ENCODE measurements around the gene ATP10B. TPM values are rescaled to one million over a fixed set of nuclear protein-coding genes. Genes with fewer than 3 reads are reported as not detected.

The ATP10B gene
- total RNA-seq, 1 donor from 2014 or later = not detected

- DNase-seq (no peak), ATAC-seq (no peak)
- H3K27ac ChIP-seq = no peak overlapping the region
- TF ChIP-seq CTCF (IDR thresholded peaks at IDR 0.05) = no peak
- intact Hi-C loops (cut with DNase I) = no loop called here
- H3K4me1 ChIP-seq = no peaks in the 10 kb centered on the region
- no peaks in the 10 kb centered on the region for H3K9me3 ChIP-seq
- H3K4me3 ChIP-seq = no peak overlapping the region
- no peaks in the 10 kb centered on the region for H3K27me3 ChIP-seq
- no peaks in the 10 kb centered on the region for H3K36me3 ChIP-seq
Measured at GRCh38 chr5:160537940-160538339, 314.1 kb downstream of the ATP10B start.

DNA sequence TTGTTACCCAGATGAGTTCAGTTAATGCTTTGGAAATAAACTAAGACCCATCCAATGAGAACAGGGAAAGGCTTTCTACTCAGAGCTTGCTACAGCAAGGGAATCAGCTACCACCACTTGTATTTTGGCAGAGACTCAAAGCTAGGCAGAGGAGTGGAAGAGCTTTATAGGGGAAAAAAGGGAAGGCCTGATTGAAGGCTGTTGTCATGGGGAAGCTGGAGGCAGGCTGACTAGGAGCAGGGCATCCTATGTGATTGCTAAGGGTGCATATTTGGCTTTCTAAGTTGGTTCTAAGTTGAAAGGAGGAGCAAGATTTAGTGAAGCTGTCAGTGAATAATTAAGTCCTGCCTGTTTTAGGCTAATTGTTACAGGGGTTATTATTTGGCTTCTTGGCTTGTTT, 314.9 kb downstream of the ATP10B start:
- ATAC-seq (no peak), DNase-seq (no peak)
- no peaks in the 10 kb centered on the region for H3K36me3 ChIP-seq
- no peak for TF ChIP-seq CTCF (IDR thresholded peaks at IDR 0.05)
- intact Hi-C loops (cut with DNase I) = no loop called here
- no peak overlapping the region for H3K27ac ChIP-seq
- no peaks in the 10 kb centered on the region for H3K4me1 ChIP-seq
- H3K9me3 ChIP-seq = no peaks in the 10 kb centered on the region
- H3K27me3 ChIP-seq = no peaks in the 10 kb centered on the region
- no peak overlapping the region for H3K4me3 ChIP-seq

DNA sequence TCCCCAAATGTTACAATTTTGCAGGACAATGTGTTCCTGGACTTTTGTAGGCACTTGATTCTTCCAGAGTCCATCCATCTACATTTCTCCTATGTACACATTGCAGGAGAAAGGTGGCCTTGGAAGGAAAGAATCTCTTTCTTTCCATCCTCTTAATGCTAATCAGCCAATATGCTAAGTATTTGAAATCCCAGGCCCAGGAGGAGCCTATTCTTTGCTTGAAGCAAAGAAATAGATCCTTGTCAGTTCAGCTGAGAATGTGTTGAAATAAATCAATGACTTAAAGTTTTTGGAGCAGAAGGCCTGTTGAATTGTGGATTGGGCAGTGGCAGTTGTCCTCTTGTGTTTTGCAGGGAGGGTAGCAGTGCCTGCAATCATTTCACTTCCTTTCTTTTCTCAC, 317.1 kb downstream of the ATP10B start:
- intact Hi-C loops (cut with DNase I) = no loop called here
- TF ChIP-seq CTCF (IDR thresholded peaks at IDR 0.05) = no peak
- H3K27me3 ChIP-seq = no peaks in the 10 kb centered on the region
- no peak for ATAC-seq
- no peaks in the 10 kb centered on the region for H3K36me3 ChIP-seq
- no peak overlapping the region for H3K27ac ChIP-seq
- no peak for DNase-seq
- no peak overlapping the region for H3K4me3 ChIP-seq
- no peaks in the 10 kb centered on the region for H3K9me3 ChIP-seq
- no peaks in the 10 kb centered on the region for H3K4me1 ChIP-seq

- DNase-seq = no peak
- Histone ChIP-seq H3K36me3 (no peaks in the 10 kb centered on the region), H3K4me3 (no peak overlapping the region), H3K27me3 (no peaks in the 10 kb centered on the region), H3K4me1 (no peaks in the 10 kb centered on the region), H3K27ac (no peak overlapping the region), H3K9me3 (peaks cover 4% of the 10 kb centered on the region)
- no peak for ATAC-seq
- intact Hi-C loops (cut with DNase I) = no loop called here
- TF ChIP-seq CTCF (IDR thresholded peaks at IDR 0.05) = no peak
Measured at GRCh38 chr5:160534125-160534524, 317.9 kb downstream of the ATP10B start.

DNA sequence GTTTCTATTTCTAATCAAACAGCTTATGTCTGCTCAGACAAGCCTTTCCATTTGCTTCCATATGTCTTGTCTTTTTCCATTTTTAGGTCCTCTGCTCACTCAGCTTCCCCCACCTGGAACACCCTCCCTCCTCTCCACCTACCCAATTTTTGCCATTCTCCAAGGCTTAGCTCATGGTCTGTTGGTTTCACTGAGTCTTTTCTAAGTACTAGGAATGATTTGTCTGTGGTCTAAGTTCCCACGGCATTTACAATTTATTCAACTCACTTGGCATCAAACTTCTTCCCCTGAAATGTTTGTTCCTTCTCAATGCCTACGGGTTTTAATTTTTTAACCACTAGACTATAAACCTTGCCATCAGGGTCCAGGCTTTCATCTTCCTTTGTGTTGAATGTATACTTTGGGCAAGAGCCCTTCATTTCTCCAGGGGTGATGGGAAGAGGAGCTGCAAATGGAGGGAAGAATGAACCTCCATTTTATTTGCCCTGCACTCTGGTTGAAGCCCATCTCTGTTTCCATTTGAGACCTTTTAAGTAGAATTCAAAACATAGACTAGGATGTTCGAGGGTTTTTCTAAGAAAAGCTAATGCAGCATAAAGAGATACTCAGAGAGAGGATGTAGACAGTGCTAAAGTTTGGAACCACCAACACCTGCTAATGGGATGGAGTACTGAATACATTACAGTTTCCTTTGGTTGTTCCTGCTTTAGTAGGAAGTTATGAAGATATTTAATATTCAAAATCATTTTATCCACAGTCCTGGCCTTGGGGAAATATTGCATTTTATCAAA, 326.3 kb downstream of the ATP10B start:
- TF ChIP-seq CTCF (IDR thresholded peaks at IDR 0.05) = no peak
- intact Hi-C loops (cut with DNase I) = no loop called here
- DNase-seq (no peak), ATAC-seq (no peak)
- Histone ChIP-seq H3K27ac (no peak overlapping the region), H3K27me3 (no peaks in the 10 kb centered on the region), H3K36me3 (no peaks in the 10 kb centered on the region), H3K4me1 (no peaks in the 10 kb centered on the region), H3K9me3 (peaks cover 4% of the 10 kb centered on the region), H3K4me3 (no peak overlapping the region)

All from upper lobe of right lung (tissue), 1 donor.